H1 (cell line): ENCODE data around the gene PTCH1. TPM values are rescaled to one million over a fixed set of nuclear protein-coding genes. Genes with fewer than 3 reads are reported as not detected.

Experiments used
- CTCF ChIA-PET: fragments of 300-600 bp; sonication (Branson Sonifier 250); formaldehyde crosslinking; loops from one replicate; lab custom pipeline; 2021; ENCODE audit not compliant: partially characterized antibody; lab: Charles Lee
- POLR2A ChIA-PET: fragments of 300-600 bp; sonication (Branson Sonifier 250); formaldehyde crosslinking; loops from one replicate; lab custom pipeline; 2021; ENCODE audit warnings: inconsistent platforms; ENCODE audit not compliant: partially characterized antibody; lab: Charles Lee
- DNase-seq, 2 experiments: peaks; one replicate each; pipeline versions ENCODE4 v3.0.0 to v3.0.0-alpha.2; 2010 to 2022; ENCODE audit warnings: low spot score in 2 of 2, low read depth in 1 of 2, mixed read lengths in 1 of 2
- FAIRE-seq: peaks from 2 replicates; lab custom pipeline; 2011; peaks lifted over from hg19 to GRCh38; lab: Jason Lieb, UNC
- H2AFZ ChIP-seq: 2 replicates; pipeline ENCODE4 v1.8.1; 2012; ENCODE audit warnings: low read length, inconsistent platforms
- H2AK5ac ChIP-seq: 2 replicates; pipeline ENCODE4 v1.6.1; 2013; ENCODE audit warnings: low read depth, low read length
- H2BK120ac ChIP-seq: replicated peaks from 2 replicates; pipeline ENCODE3; 2013; ENCODE audit warnings: low read depth, low read length, inconsistent platforms
- H2BK12ac ChIP-seq: 2 replicates; pipeline ENCODE4 v1.6.1; 2013; ENCODE audit warnings: low read depth, low read length
- H2BK15ac ChIP-seq: 2 replicates; pipeline ENCODE4 v1.6.1; 2013; ENCODE audit warnings: low read length
- H2BK20ac ChIP-seq: 2 replicates; pipeline ENCODE4 v1.6.1; 2013; ENCODE audit warnings: low read length
- H2BK5ac ChIP-seq: 2 replicates; pipeline ENCODE4 v1.6.1; 2013; ENCODE audit warnings: low read depth, low read length
- H3K14ac ChIP-seq: 2 replicates; pipeline ENCODE4 v1.6.1; 2013; ENCODE audit warnings: inconsistent platforms; ENCODE audit not compliant: insufficient read length
- H3K18ac ChIP-seq: 2 replicates; pipeline ENCODE4 v1.6.1; 2013; ENCODE audit warnings: low read length; ENCODE audit errors: extremely low read depth
- H3K23ac ChIP-seq: 2 replicates; pipeline ENCODE4 v1.6.1; 2013; ENCODE audit warnings: inconsistent platforms; ENCODE audit not compliant: insufficient read length
- H3K23me2 ChIP-seq: 2 replicates; pipeline ENCODE4 v1.6.1; 2013; ENCODE audit warnings: low read depth, low read length
- H3K27ac ChIP-seq: 2 replicates; pipeline ENCODE4 v1.6.1; 2011; ENCODE audit warnings: low read depth, low read length, inconsistent platforms
- H3K27me3 ChIP-seq, 4 experiments: replicated peaks in 1 of 4; 1 replicate in 1 of 4; 2 replicates in 3 of 4; pipeline versions ENCODE4 v1.6.1 to v1.8.1; 2011 to 2013; ENCODE audit warnings: low read length in 3 of 4, mild to moderate bottlenecking in 3 of 4, inconsistent platforms in 2 of 4, mixed read lengths in 2 of 4, moderate library complexity in 1 of 4; ENCODE audit not compliant: control insufficient read depth in 3 of 4, insufficient read depth in 3 of 4; ENCODE audit errors: extremely low read depth in 1 of 4
- H3K36me3 ChIP-seq, 4 experiments: 2 replicates each; pipeline versions ENCODE4 v1.6.1 to v1.8.1; 2011 to 2013; ENCODE audit warnings: mild to moderate bottlenecking in 4 of 4, low read length in 3 of 4, moderate library complexity in 2 of 4, control low read depth in 1 of 4, inconsistent platforms in 1 of 4; ENCODE audit not compliant: insufficient read depth in 4 of 4, control insufficient read depth in 2 of 4
- H3K4ac ChIP-seq: replicated peaks from 2 replicates; pipeline ENCODE3; 2013; ENCODE audit warnings: low read length, low read depth, mixed read lengths, inconsistent platforms; ENCODE audit not compliant: insufficient read length
- H3K4me1 ChIP-seq, 4 experiments: replicated peaks in 1 of 4; 1 replicate in 1 of 4; 2 replicates in 3 of 4; pipeline versions ENCODE4 v1.6.1 to v1.8.1; 2011 to 2013; ENCODE audit warnings: low read length in 3 of 4, inconsistent platforms in 2 of 4, mixed read lengths in 1 of 4; ENCODE audit not compliant: insufficient read depth in 4 of 4, control insufficient read depth in 3 of 4
- H3K4me2 ChIP-seq, 2 experiments: 2 replicates each; pipeline versions ENCODE4 v1.6.1 to v1.8.1; 2011 to 2013; ENCODE audit warnings: low read depth in 2 of 2, low read length in 2 of 2, control low read depth in 1 of 2, inconsistent platforms in 1 of 2, mild to moderate bottlenecking in 1 of 2; ENCODE audit not compliant: insufficient read depth in 1 of 2
- H3K4me3 ChIP-seq, 4 experiments: fragments of 200-600, 300-600 bp in 1 of 4; sonication (generic), shearing (Covaris generic), sonication (Bioruptor Twin) in 1 of 4; 2 replicates each; pipeline versions ENCODE4 v1.5.1 to v1.8.1; 2011 to 2016; ENCODE audit warnings: low read length in 4 of 4, low read depth in 3 of 4, control low read depth in 2 of 4, inconsistent platforms in 2 of 4, mild to moderate bottlenecking in 2 of 4, mixed read lengths in 1 of 4, moderate library complexity in 1 of 4; ENCODE audit not compliant: insufficient read depth in 2 of 4; ENCODE audit errors: extremely low read depth in 1 of 4
- H3K56ac ChIP-seq: replicated peaks from 2 replicates; pipeline ENCODE3; 2013; ENCODE audit warnings: low read depth, mild to moderate bottlenecking, mixed read lengths, low read length, inconsistent platforms; ENCODE audit not compliant: insufficient read length
- H3K79me1 ChIP-seq: 2 replicates; pipeline ENCODE4 v1.6.1; 2013; ENCODE audit warnings: low read depth, low read length, control low read depth
- H3K79me2 ChIP-seq, 2 experiments: 2 replicates each; pipeline versions ENCODE4 v1.6.1 to v1.8.1; 2012 to 2013; ENCODE audit warnings: low read length in 2 of 2, mild to moderate bottlenecking in 2 of 2, inconsistent platforms in 1 of 2; ENCODE audit not compliant: insufficient read depth in 2 of 2, control insufficient read depth in 1 of 2
- H3K9ac ChIP-seq, 4 experiments: replicated peaks in 1 of 4; 1 replicate in 1 of 4; 2 replicates in 3 of 4; pipeline versions ENCODE4 v1.6.1 to v1.8.1; 2011 to 2013; ENCODE audit warnings: low read depth in 3 of 4, low read length in 3 of 4, control low read depth in 2 of 4, mild to moderate bottlenecking in 2 of 4, moderate library complexity in 2 of 4, inconsistent platforms in 1 of 4; ENCODE audit errors: extremely low read depth in 1 of 4
- H3K9me3 ChIP-seq, 2 experiments: 2 replicates each; pipeline versions ENCODE4 v1.6.1 to v1.8.1; 2012 to 2013; ENCODE audit warnings: mild to moderate bottlenecking in 2 of 2, moderate library complexity in 2 of 2, control low read depth in 1 of 2, inconsistent platforms in 1 of 2, low read depth in 1 of 2, low read length in 1 of 2, mixed read lengths in 1 of 2; ENCODE audit not compliant: insufficient read depth in 2 of 2
- H4K20me1 ChIP-seq, 2 experiments: replicated peaks in 1 of 2; 2 replicates each; pipeline versions ENCODE3 to v1.8.1; 2011 to 2013; ENCODE audit warnings: inconsistent platforms in 2 of 2, low read length in 2 of 2, mild to moderate bottlenecking in 1 of 2; ENCODE audit not compliant: insufficient read depth in 2 of 2, control insufficient read depth in 1 of 2
- H4K5ac ChIP-seq: 2 replicates; pipeline ENCODE4 v1.6.1; 2013; ENCODE audit warnings: low read length, low read depth, mixed read lengths, inconsistent platforms; ENCODE audit not compliant: insufficient read length
- H4K8ac ChIP-seq: 2 replicates; pipeline ENCODE4 v1.8.0; 2013; ENCODE audit warnings: mild to moderate bottlenecking, moderate library complexity, low read length, inconsistent platforms; ENCODE audit not compliant: insufficient read depth; ENCODE audit errors: extremely low read depth
- H4K91ac ChIP-seq: replicated peaks from 2 replicates; pipeline ENCODE3; 2013; ENCODE audit warnings: low read length, mixed read lengths, inconsistent platforms; ENCODE audit not compliant: insufficient read length
- CHD1 ChIP-seq: IDR thresholded peaks from 2 replicates; pipeline ENCODE4 v1.6.1; 2012; ENCODE audit warnings: low read depth, low read length, improper control_type of control experiment
- SP2 ChIP-seq: IDR thresholded peaks from 2 replicates; pipeline ENCODE4 v1.6.1; 2012; ENCODE audit warnings: mild to moderate bottlenecking, low read length, inconsistent platforms
- TEAD4 ChIP-seq: IDR thresholded peaks from 2 replicates; pipeline ENCODE4 v1.6.1; 2012; ENCODE audit warnings: low read depth, low read length, inconsistent platforms, mixed read lengths
- WGBS, 2 experiments: shearing (Covaris generic) in 1 of 2; methylation state at CpG; one replicate each; pipeline versions ENCODE4 v1.1.6 to v1.1.7; 2013 to 2015; ENCODE audit warnings: low lambda C conversion rate in 2 of 2, mixed read lengths in 2 of 2, inconsistent platforms in 1 of 2, low coverage in 1 of 2, missing lambda C conversion rate in 1 of 2; ENCODE audit not compliant: insufficient replicate concordance in 2 of 2, insufficient coverage in 1 of 2, insufficient read length in 1 of 2; ENCODE audit errors: extremely low coverage in 1 of 2, missing lambda C conversion rate in 1 of 2; 5-methylcytosine and 5-hydroxymethylcytosine counted together
- polyA plus RNA-seq, 7 experiments: library from polyadenylated mRNA; depleted of rRNA in 3 of 7; stranded (reverse) in 5 of 7; unstranded in 2 of 7; fragments of >200 nt in 5 of 7; fragments of 200-250 nt in 2 of 7; gene quantifications; 1 replicate in 5 of 7; 2 replicates in 1 of 7; 4 replicates in 1 of 7; pipeline versions ENCODE4 v1.2.1 to v1.2.3, GENCODE V29; 2011 to 2013; ENCODE audit warnings: missing spikeins in 2 of 7, mixed read lengths in 2 of 7
- total RNA-seq: library from RNA; stranded (reverse); fragmentation: NEBNext Ultra II Directional; extraction: Animal tissue kit (Norgen Biotek cat#: 25700); gene quantifications from 2 replicates; pipeline ENCODE4 v1.2.1, GENCODE V29; 2021

PTCH1 gene
- total and polyA plus RNA-seq, 2 of the 8 experiments (the other 6 are each of a cell fraction or from before 2014, with no cell fraction given), result 6.4 to 34.1 TPM

DNA sequence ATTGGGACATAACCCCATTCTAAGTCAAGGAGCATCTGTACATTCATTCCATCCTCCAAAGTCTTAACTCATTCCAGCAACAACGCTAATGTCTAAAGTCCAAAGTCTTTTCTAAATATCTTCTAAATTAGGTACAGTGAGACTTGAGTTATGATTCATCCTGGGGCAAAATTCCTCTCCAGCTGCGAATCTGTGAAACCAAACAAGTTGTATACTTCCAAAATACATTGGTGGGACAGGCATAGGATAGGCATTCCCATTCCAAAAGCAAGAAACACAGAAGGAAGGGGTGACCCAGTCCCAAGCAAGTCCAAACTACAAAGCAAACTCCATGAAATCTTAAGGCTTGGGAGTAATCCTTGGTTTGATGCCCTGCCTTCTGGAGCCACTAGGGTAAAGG lies 101.6 kb downstream of the PTCH1 start:
- H2BK20ac ChIP-seq, result no peak overlapping the region
- no peak overlapping the region for H2BK120ac ChIP-seq
- H3K79me1 ChIP-seq, result no peaks in the 10 kb centered on the region
- no peaks in the 10 kb centered on the region; a peak in 1 of 7 replicates for H3K4me1 ChIP-seq
- no peak overlapping the region for H2AFZ ChIP-seq
- no peaks in the 10 kb centered on the region for H3K79me2 ChIP-seq
- no peak overlapping the region for H3K4me3 ChIP-seq
- no peaks in the 10 kb centered on the region for H4K20me1 ChIP-seq
- H3K14ac ChIP-seq, result no peak overlapping the region
- H3K23ac ChIP-seq, result no peak overlapping the region
- H2BK12ac ChIP-seq, result no peak overlapping the region
- TF ChIP-seq SP2, result no peak
- no peak for TF ChIP-seq TEAD4
- TF ChIP-seq CHD1, result no peak
- no peak overlapping the region for H4K5ac ChIP-seq
- H3K27me3 ChIP-seq, result no peaks in the 10 kb centered on the region
- WGBS, 2 experiments, result 91% methylated on average over 2 of the region's 2 CpGs; no CpG with 5 or more reads in 1 of the 2 experiments
- H3K18ac ChIP-seq, result no peak overlapping the region
- H3K27ac ChIP-seq, result no peak overlapping the region
- no peaks in the 10 kb centered on the region for H3K9me3 ChIP-seq
- H3K9ac ChIP-seq, result no peak overlapping the region
- no peak overlapping the region for H3K4me2 ChIP-seq
- DNase-seq (no peak), FAIRE-seq (no peak)
- H3K56ac ChIP-seq, result no peak overlapping the region
- H2BK15ac ChIP-seq, result no peak overlapping the region
- H4K8ac ChIP-seq, result no peak overlapping the region
- ChIA-PET POLR2A (no interaction called here), CTCF (no interaction called here)
- H3K23me2 ChIP-seq, result no peaks in the 10 kb centered on the region
- H3K4ac ChIP-seq, result no peak overlapping the region
- no peak overlapping the region for H2BK5ac ChIP-seq
- H3K36me3 ChIP-seq, result no peaks in the 10 kb centered on the region
- H2AK5ac ChIP-seq, result no peak overlapping the region
- no peak overlapping the region for H4K91ac ChIP-seq
